GM21526 (cell line): ENCODE results near the gene CHMP6.

Source experiments
- ATAC-seq: cut with Tn5 transposase; IDR thresholded peaks from one replicate; pipeline ENCODE4 v1.9.1; 2021; ENCODE audit warnings: moderate library complexity; ENCODE audit not compliant: unreplicated experiment, low FRiP score

The CHMP6 gene

GRCh38 chr17:80991645-80992076, at the start of gene CHMP6:
CHMP6 (plus strand) TSS chr17:80991841; CDS start chr17:80991919, 78 bp downstream.
- no peak for ATAC-seq

- ATAC-seq, result no peak
These were observed 49.0 kb upstream of the CHMP6 start for GRCh38 chr17:80942423-80943345.

GRCh38 chr17:80943346-80944145, 48.1 kb upstream of the CHMP6 start:
- ATAC-seq, result no peak

- no peak for ATAC-seq
These were observed 47.3 kb upstream of the CHMP6 start for GRCh38 chr17:80944326-80944725.

- no peak for ATAC-seq
These were observed 45.9 kb upstream of the CHMP6 start for GRCh38 chr17:80945736-80946135.

GRCh38 chr17:80946449-80946848, 45.2 kb upstream of the CHMP6 start:
- ATAC-seq, result no peak

GRCh38 chr17:80947200-80947940, 44.3 kb upstream of the CHMP6 start:
- no peak for ATAC-seq

GRCh38 chr17:80948019-80948975, 43.3 kb upstream of the CHMP6 start:
- ATAC-seq, result no peak

- no peak for ATAC-seq
These were observed 42.6 kb upstream of the CHMP6 start for GRCh38 chr17:80948976-80949450.

- ATAC-seq, result no peak
These were observed 41.9 kb upstream of the CHMP6 start for GRCh38 chr17:80949451-80950421.

- no peak for ATAC-seq
These were observed 41.0 kb upstream of the CHMP6 start for GRCh38 chr17:80950466-80951120.

- ATAC-seq, result no peak
These were observed 40.2 kb upstream of the CHMP6 start for GRCh38 chr17:80951121-80952090.

- ATAC-seq, result no peak
These were observed 39.4 kb upstream of the CHMP6 start for GRCh38 chr17:80952291-80952690.

- ATAC-seq, result no peak
These were observed 37.9 kb upstream of the CHMP6 start for GRCh38 chr17:80953471-80954315.

- no peak for ATAC-seq
These were observed 36.6 kb upstream of the CHMP6 start for GRCh38 chr17:80955078-80955477.
